ENCODE data around the gene TANGO2.

The TANGO2 gene

GRCh38 chr22:20089226-20089976 is 68.5 kb downstream of the TANGO2 start:
- no peak for DNase-seq

GRCh38 chr22:20089977-20090729 is 69.2 kb downstream of the TANGO2 start:
- no peak for DNase-seq

- DNase-seq = no peak
Measured at GRCh38 chr22:20090730-20091240, 69.9 kb downstream of the TANGO2 start.

- DNase-seq = no peak
Measured at GRCh38 chr22:20091690-20092476, 71.0 kb downstream of the TANGO2 start.

- no peak for DNase-seq
Measured at GRCh38 chr22:20092477-20092854, 71.6 kb downstream of the TANGO2 start.

- DNase-seq = no peak
Measured at GRCh38 chr22:20093418-20094196, 72.7 kb downstream of the TANGO2 start.

- DNase-seq = no peak
Measured at GRCh38 chr22:20094197-20094807, 73.4 kb downstream of the TANGO2 start.

- DNase-seq = no peak
Measured at GRCh38 chr22:20095521-20095920, 74.6 kb downstream of the TANGO2 start.

GRCh38 chr22:20096574-20097420 is 75.9 kb downstream of the TANGO2 start:
- DNase-seq = no peak

- DNase-seq = no peak
Measured at GRCh38 chr22:20099099-20099711, 78.3 kb downstream of the TANGO2 start.

- DNase-seq = peak; percentile 4
Measured at GRCh38 chr22:20101638-20102037, 80.7 kb downstream of the TANGO2 start.

GRCh38 chr22:20102203-20102780 is 81.4 kb downstream of the TANGO2 start:
- DNase-seq = peak; percentile 6

- no peak for DNase-seq
Measured at GRCh38 chr22:20105456-20106204, 84.7 kb downstream of the TANGO2 start.

- no peak for DNase-seq
Measured at GRCh38 chr22:20106205-20106848, 85.4 kb downstream of the TANGO2 start.

GRCh38 chr22:20106849-20107237 is 85.9 kb downstream of the TANGO2 start:
- no peak for DNase-seq

GRCh38 chr22:20107471-20107901 is 86.6 kb downstream of the TANGO2 start:
- DNase-seq = no peak

- peak; percentile 7 for DNase-seq
Measured at GRCh38 chr22:20107951-20108756, 87.2 kb downstream of the TANGO2 start.

GRCh38 chr22:20108757-20109230 is 87.9 kb downstream of the TANGO2 start:
- peak; percentile 5 for DNase-seq
